Fibroblast of skin of left quadriceps (primary cell): ENCODE measurements around the gene CENPN.

Source experiments
- DNase-seq, 2 experiments: peaks; one replicate each; pipeline ENCODE4 v3.0.0-alpha.2; 2013; ENCODE audit warnings: low read depth in 2 of 2

The CENPN gene

GRCh38 chr16:81006813-81007695, at the start of gene CENPN, which contains the start of gene CMC2:
TSS of gene CENPN (plus strand) at chr16:81007214. CDS start at chr16:81011940, 4,726 bp downstream.
TSS of gene CMC2 (minus strand) at chr16:81006885. CDS start at chr16:80997394, 9,491 bp downstream.
- peak; percentile 98 to 99 for DNase-seq

GRCh38 chr16:80958284-80958683, 48.7 kb upstream of the CENPN start:
- no peak for DNase-seq

DNA sequence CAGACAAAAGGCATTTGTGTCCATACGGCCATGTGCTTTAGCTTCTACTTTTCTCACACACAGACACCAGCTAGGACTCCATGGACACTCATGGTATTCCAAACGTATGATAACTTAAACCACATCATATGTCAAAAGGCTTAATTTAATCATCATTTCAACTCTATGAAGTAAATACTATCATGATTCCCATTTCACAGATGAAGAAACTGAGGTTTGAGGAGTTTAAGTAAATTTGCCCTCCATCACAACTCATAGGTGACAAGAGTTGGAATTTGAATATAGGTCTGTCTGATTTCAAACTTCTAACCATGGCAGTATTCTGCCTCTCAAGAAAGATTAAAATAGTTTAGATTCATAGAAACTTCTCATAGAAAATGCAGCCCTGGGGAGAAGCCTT, 44.1 kb upstream of the CENPN start:
- no peak for DNase-seq

DNA sequence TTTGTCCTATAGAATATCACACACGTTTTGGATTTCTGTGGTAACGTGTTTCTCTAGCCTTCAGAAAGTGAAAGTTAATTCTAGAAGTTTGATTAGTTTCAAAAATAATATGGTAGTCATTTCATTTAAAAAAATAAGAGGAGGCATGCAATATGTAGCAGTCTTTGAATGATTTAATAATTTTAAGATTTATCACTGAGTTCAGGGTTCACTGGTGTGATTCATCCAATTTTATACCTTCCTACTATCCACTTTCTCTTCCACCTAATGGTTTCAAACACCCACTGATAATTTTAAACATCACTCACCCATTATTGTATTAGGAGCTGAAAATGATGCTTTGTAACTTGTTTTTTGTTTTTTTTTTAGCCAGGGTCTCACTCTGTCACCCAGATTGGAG, 42.7 kb upstream of the CENPN start:
- no peak for DNase-seq

DNA sequence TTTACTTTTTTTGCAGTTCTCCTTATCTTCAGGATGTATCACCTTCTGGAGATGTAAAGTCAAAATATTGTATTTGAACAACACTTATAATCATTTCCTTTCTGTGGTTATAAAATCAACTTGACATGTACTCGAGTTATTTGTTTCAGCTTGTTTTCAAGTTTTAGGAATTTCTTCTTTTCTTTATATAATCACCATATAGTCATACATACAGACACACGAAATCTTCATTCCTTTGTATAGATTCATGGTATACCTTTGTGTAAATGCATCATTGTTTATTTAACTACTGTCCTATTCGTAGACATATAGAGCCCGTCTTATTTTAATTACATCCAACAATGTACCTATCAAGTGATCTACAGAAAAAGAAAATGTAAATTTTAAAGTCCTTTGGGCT, 40.4 kb upstream of the CENPN start:
- DNase-seq, result no peak

- no peak for DNase-seq
Observed at GRCh38 chr16:80968386-80969113, 38.5 kb upstream of the CENPN start.

- no peak for DNase-seq
Observed at GRCh38 chr16:80969114-80969484, 37.9 kb upstream of the CENPN start.

- DNase-seq, result no peak
Observed at GRCh38 chr16:80971819-80972218, 35.2 kb upstream of the CENPN start.

GRCh38 chr16:80972611-80973010, 34.4 kb upstream of the CENPN start:
- DNase-seq, result no peak

GRCh38 chr16:80973991-80974390, 33.0 kb upstream of the CENPN start:
- DNase-seq, result no peak

DNA sequence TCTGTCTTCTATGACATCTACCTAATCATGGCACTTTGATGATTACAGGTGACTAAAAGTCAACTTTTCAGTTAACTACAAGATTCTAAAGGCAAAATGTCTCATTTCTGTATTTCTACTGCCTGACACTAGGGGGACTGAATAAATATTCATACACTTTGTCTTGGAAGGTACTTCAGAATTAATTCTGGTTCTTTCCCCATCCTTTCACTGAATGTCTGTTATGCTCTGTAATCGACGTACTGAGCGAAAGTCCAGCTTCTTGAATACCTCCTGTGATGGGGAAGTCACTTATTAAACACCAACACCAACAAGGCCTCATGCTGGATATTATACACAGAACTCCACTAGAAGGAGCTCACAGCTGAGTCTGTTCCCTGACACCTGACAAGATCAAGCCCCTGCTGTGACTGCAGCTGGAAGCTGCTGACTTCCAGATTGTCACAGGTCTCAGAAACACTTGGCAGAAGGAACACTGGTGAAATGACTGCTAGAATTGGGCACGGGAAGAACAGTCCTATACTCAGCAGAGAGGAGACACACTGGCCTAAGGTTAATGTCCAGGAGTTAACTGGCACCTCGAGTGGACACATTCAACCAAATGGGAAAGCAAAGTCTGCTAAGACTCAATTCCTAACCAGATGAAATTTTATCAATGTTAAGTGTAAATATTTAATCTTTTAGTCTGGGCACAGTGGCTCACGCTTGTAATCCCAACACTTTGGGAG, 32.2 kb upstream of the CENPN start:
- DNase-seq, result no peak

- DNase-seq, result no peak
Observed at GRCh38 chr16:80976946-80977345, 30.1 kb upstream of the CENPN start.

- DNase-seq, result no peak
Observed at GRCh38 chr16:80981103-80981502, 25.9 kb upstream of the CENPN start.

DNA sequence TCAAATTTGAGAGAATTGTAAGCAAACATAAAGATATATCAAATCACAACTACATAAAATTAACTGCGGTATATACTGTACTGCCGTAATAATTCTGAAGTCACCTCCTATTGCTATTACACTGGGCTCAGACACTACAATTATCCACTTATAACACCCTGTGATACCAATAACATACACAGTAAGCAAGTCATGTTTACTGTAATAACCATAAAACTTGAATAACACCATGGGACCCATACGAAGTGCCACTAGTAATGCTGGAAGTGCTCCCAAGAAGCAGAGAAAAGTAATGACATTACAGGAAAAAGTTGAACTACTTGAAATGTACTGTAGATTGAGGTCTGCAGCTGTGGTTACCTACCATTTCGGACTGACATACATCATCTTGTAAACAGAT, 24.4 kb upstream of the CENPN start:
- DNase-seq, result no peak

GRCh38 chr16:80984124-80984892, 22.7 kb upstream of the CENPN start:
- no peak for DNase-seq

GRCh38 chr16:80985611-80986010, 21.4 kb upstream of the CENPN start:
- DNase-seq, result no peak

DNA sequence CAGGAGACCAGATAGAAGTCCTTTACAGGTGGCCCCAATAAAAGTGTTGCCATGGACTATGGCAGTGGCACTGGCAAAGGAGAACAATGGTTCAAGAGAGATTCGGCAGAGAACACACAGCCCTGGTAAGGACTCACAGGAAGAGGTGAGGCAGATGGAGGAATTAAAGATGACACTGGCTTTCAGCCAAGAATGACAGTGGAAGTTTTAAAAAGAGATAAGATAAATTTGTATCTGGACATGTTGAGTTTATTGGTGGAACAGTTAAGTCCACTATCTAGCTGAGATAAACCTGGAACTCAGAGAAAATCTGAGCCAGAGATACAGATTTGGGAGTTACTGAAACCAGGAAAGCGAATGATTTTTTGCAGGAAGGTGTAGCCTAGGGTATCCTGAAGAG, 20.5 kb upstream of the CENPN start:
- no peak for DNase-seq

GRCh38 chr16:80988756-80989155, 18.3 kb upstream of the CENPN start:
- no peak for DNase-seq

- DNase-seq, result no peak
Observed at GRCh38 chr16:80989801-80990200, 17.2 kb upstream of the CENPN start.

DNA sequence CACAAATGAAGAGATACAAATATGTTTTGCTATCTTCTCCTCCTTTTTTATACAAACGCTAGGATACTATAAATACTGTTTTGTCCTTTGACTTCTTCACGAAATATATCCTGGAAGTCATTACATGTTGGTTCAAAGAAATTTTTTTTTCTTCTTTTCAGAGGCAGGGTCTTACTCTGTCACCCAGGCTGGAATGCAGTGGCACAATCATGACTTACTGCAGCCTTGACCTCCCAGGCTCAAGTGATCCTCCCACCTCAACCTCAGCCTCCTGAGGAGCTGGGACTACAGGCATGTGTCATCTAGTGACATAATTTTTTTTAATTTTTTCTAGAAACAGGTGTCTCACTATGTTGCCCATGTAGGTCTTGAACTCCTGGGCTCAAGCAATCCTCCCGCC, 16.4 kb upstream of the CENPN start:
- no peak for DNase-seq

DNA sequence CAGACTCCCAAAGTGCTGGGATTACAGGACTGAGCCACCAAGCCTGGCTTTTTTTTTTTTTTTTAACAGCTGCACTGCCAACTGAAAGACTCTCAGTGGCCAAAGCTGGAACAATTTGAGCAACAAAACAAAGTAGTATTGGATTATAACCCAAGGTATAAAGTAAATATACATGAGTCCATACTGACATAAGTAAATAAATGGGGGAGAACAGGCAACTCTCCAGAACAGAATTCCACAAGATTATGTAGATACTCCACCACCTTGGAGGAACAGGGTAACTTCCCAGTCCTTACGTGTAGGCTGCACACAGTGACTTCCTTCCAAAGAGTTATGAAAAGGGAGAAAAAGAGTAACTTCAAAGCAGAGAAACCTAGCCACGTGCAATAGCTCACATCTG, 16.0 kb upstream of the CENPN start:
- no peak for DNase-seq
